ENCODE measurements around the gene LLCFC1. TPM values are rescaled to one million over a fixed set of nuclear protein-coding genes. Genes with fewer than 3 reads are reported as not detected.
A peak's percentile ranks its signal among the peaks of the same experiment; 100 is the strongest.

LLCFC1 gene
- total RNA-seq, 1 experiment from 2014 or later: not detected

- H3K4me3 ChIP-seq (ENCODE audit: low read depth in 2 of 2, low read length in 2 of 2): no peak overlapping the region
- ATAC-seq (0 out of 2 replicates have a peak, but pooled peaks have one; percentile 66), DNase-seq (ENCODE audit: low read depth, low spot score) (no peak)
- in situ Hi-C loops (cut with HindIII; ENCODE audit: low pct_unique_long_range_greater_than_20kb, low sequenced_read_pairs): no loop called here
- no peak for TF ChIP-seq POLR2AphosphoS5 (IDR thresholded peaks at IDR 0.05; ENCODE audit: low read depth, low read length)
- no peak for TF ChIP-seq TCF7L2 (IDR thresholded peaks at IDR 0.05; ENCODE audit: low read depth, low read length)
- TF ChIP-seq SIN3A (IDR thresholded peaks at IDR 0.05; ENCODE audit: borderline replicate concordance, insufficient read depth, low read depth, low read length): no peak
- TF ChIP-seq CTCF (IDR thresholded peaks at IDR 0.05): no peak
- TF ChIP-seq REST (IDR thresholded peaks at IDR 0.05; ENCODE audit: insufficient read depth in 1 of 2, low read depth in 2 of 2, low read length in 1 of 2): no peak
- CTCF ChIA-PET: no interaction called here
- intact Hi-C loops (cut with micrococcal nuclease; ENCODE audit: unreplicated experiment): no loop called here
- POLR2A ChIA-PET: no interaction called here
- BruUV-seq (replicated peaks): no TSS peak
- no peaks in the 10 kb centered on the region for H3K36me3 ChIP-seq (ENCODE audit: control insufficient read depth, insufficient read depth, low read length)
- H3K9me3 ChIP-seq (ENCODE audit: control insufficient read depth, insufficient read depth, low read depth, low read length): no peaks in the 10 kb centered on the region
- no peaks in the 10 kb centered on the region for H3K4me1 ChIP-seq (ENCODE audit: control insufficient read depth, insufficient read depth, low read length)
- H3K27me3 ChIP-seq (ENCODE audit: control insufficient read depth, insufficient read depth, low read length): no peaks in the 10 kb centered on the region
- no peak overlapping the region for H3K27ac ChIP-seq (ENCODE audit: low read length)
Measured at GRCh38 chr7:142956951-142957623, 17.8 kb downstream of the LLCFC1 start.

- H3K27me3 ChIP-seq (ENCODE audit: control insufficient read depth, insufficient read depth, low read length): no peaks in the 10 kb centered on the region
- intact Hi-C loops (cut with micrococcal nuclease; ENCODE audit: unreplicated experiment) (no loop called here), in situ Hi-C loops (cut with HindIII; ENCODE audit: low pct_unique_long_range_greater_than_20kb, low sequenced_read_pairs) (no loop called here)
- no peaks in the 10 kb centered on the region for H3K36me3 ChIP-seq (ENCODE audit: control insufficient read depth, insufficient read depth, low read length)
- H3K9me3 ChIP-seq (ENCODE audit: control insufficient read depth, insufficient read depth, low read depth, low read length): no peaks in the 10 kb centered on the region
- ATAC-seq (no peak), DNase-seq (ENCODE audit: low read depth, low spot score) (no peak)
- no TSS peak for BruUV-seq (replicated peaks)
- no peak overlapping the region for H3K4me3 ChIP-seq (ENCODE audit: low read depth in 2 of 2, low read length in 2 of 2)
- ChIA-PET CTCF (no interaction called here), POLR2A (no interaction called here)
- no peak overlapping the region for H3K27ac ChIP-seq (ENCODE audit: low read length)
- no peaks in the 10 kb centered on the region for H3K4me1 ChIP-seq (ENCODE audit: control insufficient read depth, insufficient read depth, low read length)
- TF ChIP-seq CTCF (IDR thresholded peaks at IDR 0.05): no peak
- TF ChIP-seq POLR2AphosphoS5 (IDR thresholded peaks at IDR 0.05; ENCODE audit: low read depth, low read length): no peak
- TF ChIP-seq TCF7L2 (IDR thresholded peaks at IDR 0.05; ENCODE audit: low read depth, low read length): no peak
- no peak for TF ChIP-seq SIN3A (IDR thresholded peaks at IDR 0.05; ENCODE audit: borderline replicate concordance, insufficient read depth, low read depth, low read length)
- TF ChIP-seq REST (IDR thresholded peaks at IDR 0.05; ENCODE audit: insufficient read depth in 1 of 2, low read depth in 2 of 2, low read length in 1 of 2): no peak
Measured at GRCh38 chr7:142957723-142958122, 18.4 kb downstream of the LLCFC1 start.

Data from Panc1 (cell line).